K562 (cell line): ENCODE measurements around the gene SIMC1. TPM values are rescaled to one million over a fixed set of nuclear protein-coding genes. Genes with fewer than 3 reads are reported as not detected.

Experiments
- BRF2 ChIP-seq: IDR thresholded peaks from 3 replicates; pipeline ENCODE4 v1.6.1; 2011; ENCODE audit warnings: borderline replicate concordance, mild to moderate bottlenecking; ENCODE audit not compliant: insufficient read length, insufficient read depth
- CHD1 ChIP-seq: fragments of 200-600 bp; sonication (generic); IDR thresholded peaks from one replicate; pipeline ENCODE4 v1.6.1; 2012; ENCODE audit warnings: mild to moderate bottlenecking, moderate library complexity, low read length, inconsistent platforms
- FOXM1 ChIP-seq, 2 experiments: fragments of 450-650 bp in 1 of 2; sonication (generic) in 1 of 2; formaldehyde crosslinking in 1 of 2; IDR thresholded peaks; 2 replicates each; pipeline versions ENCODE4 v1.6.1 to v1.9.0; 2017 to 2022; ENCODE audit warnings: low read depth in 2 of 2, mild to moderate bottlenecking in 2 of 2, missing genetic modification reagents in 1 of 2, moderate library complexity in 1 of 2
- GATAD2A ChIP-seq: fragments of 450-650 bp; IDR thresholded peaks from 2 replicates; pipeline ENCODE4 v1.6.1; 2017
- RFX7 ChIP-seq: fragments of 250-450 bp; sonication (Bioruptor Pico); IDR thresholded peaks from 2 replicates; pipeline ENCODE4 v1.5.1; 2021; ENCODE audit warnings: mild to moderate bottlenecking
- SAFB2 ChIP-seq: fragments of 200-400 bp; formaldehyde crosslinking; IDR thresholded peaks from 2 replicates; pipeline ENCODE4 v1.6.1; 2018; ENCODE audit warnings: borderline replicate concordance, low read length, low read depth, moderate library complexity; ENCODE audit not compliant: severe bottlenecking
- SMAD2 ChIP-seq: fragments of 150-350 bp; IDR thresholded peaks from 2 replicates; pipeline ENCODE4 v1.6.1; 2014; ENCODE audit warnings: low read depth, mild to moderate bottlenecking, low read length
- TCF15 ChIP-seq: fragments of 250-450 bp; sonication (Bioruptor Pico); IDR thresholded peaks from 2 replicates; pipeline ENCODE4 v1.8.0; 2022; ENCODE audit warnings: moderate library complexity, mild to moderate bottlenecking, inconsistent platforms
- THAP12 ChIP-seq: fragments of 250-450 bp; sonication (Bioruptor Pico); IDR thresholded peaks from 2 replicates; pipeline ENCODE4 v1.9.0; 2021; ENCODE audit warnings: mild to moderate bottlenecking, inconsistent platforms
- ZC3H4 ChIP-seq: sonication (generic); formaldehyde crosslinking; IDR thresholded peaks from 2 replicates; pipeline ENCODE4 v1.9.0; 2021; ENCODE audit warnings: missing genetic modification reagents, borderline replicate concordance
- polyA plus RNA-seq, 8 experiments: library from polyadenylated mRNA; depleted of rRNA in 4 of 8; stranded (reverse) in 5 of 8; unstranded in 3 of 8; fragments of >200 nt; fragmentation: Nextera tagmentation in 2 of 8; fragmentation: Illumina TruSeq in 1 of 8; extraction: Ambion mirVana in 2 of 8; extraction: Trizol in 1 of 8; gene quantifications; 2 replicates each; pipeline versions ENCODE4 v1.2.1 to v1.2.3, GENCODE V29; 2011 to 2014; ENCODE audit warnings: inconsistent platforms in 1 of 8, missing spikeins in 1 of 8
- total RNA-seq, 7 experiments: library from RNA; depleted of rRNA in 6 of 7; stranded (reverse); fragments of >200 nt in 6 of 7; fragmentation: Illumina TruSeq in 2 of 7; extraction: Trizol in 2 of 7; gene quantifications; 2 replicates each; pipeline versions ENCODE4 v1.2.1 to v1.2.3, GENCODE V29; 2011 to 2021; ENCODE audit warnings: low replicate concordance in 1 of 7

The SIMC1 gene
- total and polyA plus RNA-seq, 9 of the 15 experiments (the other 6 are each of a cell fraction or from before 2014, with no cell fraction given), result 7.2 to 36.3 (median 14.7) TPM

GRCh38 chr5:176361437-176362232 is 123.4 kb downstream of the SIMC1 start, which contains the start of gene KIAA1191 (continued):
- TF ChIP-seq GATAD2A, result 0 out of 2 replicates have a peak, but pooled peaks have one; percentile 3
- TF ChIP-seq SMAD2, result no peak
- no peak for TF ChIP-seq BRF2
- TF ChIP-seq FOXM1 (IDR thresholded peaks at IDR 0.05; ENCODE audit: low read depth), result no peak
- no peak for TF ChIP-seq FOXM1 (CRISPR knock-in tag; IDR thresholded peaks at IDR 0.05; ENCODE audit: low read depth)
- no peak for TF ChIP-seq RFX7 (CRISPR knock-in tag)
- 0 out of 2 replicates have a peak, but pooled peaks have one; percentile 23 for TF ChIP-seq THAP12 (CRISPR knock-in tag)
- no peak for TF ChIP-seq SAFB2
- no peak for TF ChIP-seq CHD1
- no peak for TF ChIP-seq ZC3H4 (CRISPR knock-in tag)
- 0 out of 2 replicates have a peak, but pooled peaks have one; percentile 15 for TF ChIP-seq TCF15 (CRISPR knock-in tag)
